ENCODE results near the gene BCL2L13. TPM values are rescaled to one million over a fixed set of nuclear protein-coding genes. Genes with fewer than 3 reads are reported as not detected.

The BCL2L13 gene
- total RNA-seq, 2 donors from 2014 or later, result 56.5 to 64.1 TPM

DNA sequence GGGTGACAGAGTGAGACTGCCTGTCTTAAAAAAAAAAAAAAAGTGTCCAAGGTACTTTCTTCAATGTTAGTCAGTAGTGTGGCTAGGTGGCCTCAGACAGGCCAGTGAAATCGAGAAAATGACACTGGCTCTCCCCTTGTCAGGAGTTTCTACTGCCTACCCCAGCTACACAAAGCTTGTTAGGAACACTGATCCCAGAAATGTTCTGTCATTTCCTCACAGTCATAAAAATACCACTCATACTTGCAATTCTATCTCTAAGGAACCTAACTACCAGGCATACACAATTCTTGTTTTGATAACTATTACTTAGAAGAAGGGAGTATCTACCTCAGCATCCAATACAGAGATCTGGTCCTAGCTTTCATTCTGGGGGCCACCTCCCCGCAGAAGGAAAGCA is 41.3 kb upstream of the BCL2L13 start:
- TF ChIP-seq, protein P1, sequence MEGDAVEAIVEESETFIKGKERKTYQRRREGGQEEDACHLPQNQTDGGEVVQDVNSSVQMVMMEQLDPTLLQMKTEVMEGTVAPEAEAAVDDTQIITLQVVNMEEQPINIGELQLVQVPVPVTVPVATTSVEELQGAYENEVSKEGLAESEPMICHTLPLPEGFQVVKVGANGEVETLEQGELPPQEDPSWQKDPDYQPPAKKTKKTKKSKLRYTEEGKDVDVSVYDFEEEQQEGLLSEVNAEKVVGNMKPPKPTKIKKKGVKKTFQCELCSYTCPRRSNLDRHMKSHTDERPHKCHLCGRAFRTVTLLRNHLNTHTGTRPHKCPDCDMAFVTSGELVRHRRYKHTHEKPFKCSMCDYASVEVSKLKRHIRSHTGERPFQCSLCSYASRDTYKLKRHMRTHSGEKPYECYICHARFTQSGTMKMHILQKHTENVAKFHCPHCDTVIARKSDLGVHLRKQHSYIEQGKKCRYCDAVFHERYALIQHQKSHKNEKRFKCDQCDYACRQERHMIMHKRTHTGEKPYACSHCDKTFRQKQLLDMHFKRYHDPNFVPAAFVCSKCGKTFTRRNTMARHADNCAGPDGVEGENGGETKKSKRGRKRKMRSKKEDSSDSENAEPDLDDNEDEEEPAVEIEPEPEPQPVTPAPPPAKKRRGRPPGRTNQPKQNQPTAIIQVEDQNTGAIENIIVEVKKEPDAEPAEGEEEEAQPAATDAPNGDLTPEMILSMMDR (IDR thresholded peaks at IDR 0.05), result no peak
- H3K27ac ChIP-seq, result no peak overlapping the region
- DNase-seq (ENCODE audit: low spot score), result no peak
- no peaks in the 10 kb centered on the region for H3K9me3 ChIP-seq
- H3K4me1 ChIP-seq, result no peaks in the 10 kb centered on the region
- peaks cover 84% of the 10 kb centered on the region for H3K36me3 ChIP-seq
- no peak overlapping the region for H3K4me3 ChIP-seq
- H3K27me3 ChIP-seq, result no peaks in the 10 kb centered on the region

DNA sequence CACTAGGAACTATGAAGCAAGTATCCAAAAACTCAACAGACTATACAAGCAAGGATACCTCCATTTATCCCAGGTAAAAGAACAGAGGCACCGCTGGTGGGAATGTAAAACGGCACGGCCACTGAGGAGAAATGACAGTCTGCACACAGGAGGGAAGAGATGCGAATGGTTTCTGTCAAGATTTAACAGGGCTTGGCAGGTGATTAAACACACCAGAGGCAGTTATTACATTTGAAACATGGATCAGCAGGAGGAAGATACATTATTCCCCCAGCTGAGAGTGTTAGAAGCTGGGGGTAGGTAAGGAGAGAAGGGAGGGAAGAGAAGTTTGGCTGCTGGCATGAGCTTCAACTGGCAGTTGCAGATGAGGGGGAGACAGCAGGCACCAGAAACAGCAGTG is 40.2 kb upstream of the BCL2L13 start:
- TF ChIP-seq, protein P1 (IDR thresholded peaks at IDR 0.05), result no peak
- DNase-seq (ENCODE audit: low spot score), result no peak

DNA sequence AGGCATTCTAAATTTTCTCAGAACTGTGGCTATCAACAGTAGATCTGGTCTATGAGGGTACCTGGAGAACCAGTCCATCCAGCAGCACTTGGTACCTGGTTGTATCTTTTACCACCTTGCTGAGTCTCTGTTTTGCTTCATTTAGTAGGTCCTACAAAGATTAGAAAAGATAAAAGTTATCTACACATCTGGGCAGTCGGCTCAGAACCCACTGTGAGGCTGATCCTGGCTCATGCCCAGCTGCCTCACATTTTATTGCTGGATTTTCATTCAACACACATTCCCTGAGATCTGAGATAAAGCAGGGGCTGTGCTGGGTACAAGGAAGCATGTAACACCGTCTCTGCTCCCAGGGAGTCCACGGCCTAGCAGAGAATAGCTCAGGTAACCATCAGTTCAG is 37.5 kb upstream of the BCL2L13 start:
- no peak for DNase-seq (ENCODE audit: low spot score)
- Histone ChIP-seq H3K9me3 (no peaks in the 10 kb centered on the region), H3K4me1 (peaks cover 0 to 5% of the 10 kb centered on the region in 2 donors), H3K36me3 (peaks cover 46% of the 10 kb centered on the region), H3K4me3 (no peak overlapping the region), H3K27me3 (no peaks in the 10 kb centered on the region), H3K27ac (no peak overlapping the region)
- TF ChIP-seq, protein P1 (IDR thresholded peaks at IDR 0.05), result no peak

More for the DNA sequence above, 40.2 kb upstream of the BCL2L13 start:
- no peak overlapping the region for H3K4me3 ChIP-seq
- no peak overlapping the region for H3K27ac ChIP-seq
- H3K9me3 ChIP-seq, result no peaks in the 10 kb centered on the region
- H3K4me1 ChIP-seq, result no peaks in the 10 kb centered on the region
- peaks cover 73% of the 10 kb centered on the region for H3K36me3 ChIP-seq
- no peaks in the 10 kb centered on the region for H3K27me3 ChIP-seq

GRCh38 chr22:17603668-17604067 is 34.9 kb upstream of the BCL2L13 start:
- Histone ChIP-seq H3K4me3 (no peak overlapping the region), H3K36me3 (peaks cover 23% of the 10 kb centered on the region), H3K27ac (no peak overlapping the region), H3K27me3 (no peaks in the 10 kb centered on the region), H3K9me3 (no peaks in the 10 kb centered on the region), H3K4me1 (peaks cover 0 to 16% of the 10 kb centered on the region in 2 donors)
- DNase-seq (ENCODE audit: low spot score), result no peak
- TF ChIP-seq, protein P1 (IDR thresholded peaks at IDR 0.05), result no peak

DNA sequence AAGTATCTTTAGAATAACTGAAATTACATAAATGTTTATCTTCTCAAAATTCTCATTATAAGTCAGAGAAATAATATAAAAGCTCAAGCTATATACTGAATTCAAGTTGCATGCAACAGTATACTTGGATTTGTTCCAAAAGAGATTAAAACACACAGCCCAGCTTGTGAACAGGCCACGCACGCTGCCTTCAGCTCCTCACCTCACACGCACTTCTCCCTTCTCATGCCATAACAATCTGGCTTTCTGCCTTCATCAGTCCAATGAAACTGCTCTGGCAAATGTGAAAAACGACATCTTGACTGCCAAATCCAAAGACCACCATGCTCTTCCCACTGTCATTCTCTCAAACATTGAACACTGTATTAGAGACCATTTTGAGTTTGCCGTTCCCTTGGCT is 32.1 kb upstream of the BCL2L13 start:
- no peak for DNase-seq (ENCODE audit: low spot score)
- peak overlapping the region; percentile 32 to 79 for H3K27ac ChIP-seq

More for the DNA sequence above, 32.1 kb upstream of the BCL2L13 start:
- Histone ChIP-seq H3K27me3 (no peaks in the 10 kb centered on the region), H3K36me3 (peaks cover 9% of the 10 kb centered on the region), H3K9me3 (no peaks in the 10 kb centered on the region), H3K4me3 (no peak overlapping the region), H3K4me1 (peaks cover 0 to 26% of the 10 kb centered on the region in 2 donors)
- TF ChIP-seq, protein P1 (IDR thresholded peaks at IDR 0.05), result no peak

All from right atrium auricular region (tissue), 2 donors.